GM12878 (cell line): ENCODE data around the gene CLEC16A. TPM values are rescaled to one million over a fixed set of nuclear protein-coding genes. Genes with fewer than 3 reads are reported as not detected.
A peak's percentile ranks its signal among the peaks of the same experiment; 100 is the strongest.

Experiments
- ATAC-seq: fragments of 200-7000 bp; cut with Tn5 transposase; 3 replicates; pipeline ENCODE4 v1.9.1; 2020; ENCODE audit warnings: mild to moderate bottlenecking, moderate library complexity
- BruUV-seq: library from RNA; stranded (reverse); fragments of 400-500 nt; replicated peaks from 2 replicates; lab custom pipeline; 2021; lab: Mats Ljungman, UMichigan
- CTCF ChIA-PET: fragments of 300-600 bp; sonication (Branson Sonifier 250); formaldehyde crosslinking; extraction: SDS; loops from one replicate; lab custom pipeline; 2021; ENCODE audit warnings: inconsistent platforms; lab: Yijun Ruan, JAX
- POLR2A ChIA-PET: fragments of 350-600 bp; formaldehyde crosslinking; extraction: SDS; loops from one replicate; lab custom pipeline; 2021; ENCODE audit warnings: inconsistent platforms; lab: Charles Lee
- RAD21 ChIA-PET: fragments of 300-600 bp; sonication (Branson Sonifier 250); formaldehyde crosslinking; loops from one replicate; lab custom pipeline; 2023; ENCODE audit warnings: antibody characterized with exemption; ENCODE audit not compliant: unreplicated experiment; lab: Charles Lee
- SMC1A ChIA-PET: fragments of 300-600 bp; sonication (Branson Sonifier 250); formaldehyde crosslinking; loops from one replicate; lab custom pipeline; 2023; ENCODE audit not compliant: unreplicated experiment, uncharacterized antibody; lab: Charles Lee
- DNase-seq: peaks from one replicate; pipeline ENCODE4 v3.0.0-alpha.2; 2011; ENCODE audit warnings: low read depth, low spot score
- FAIRE-seq: peaks from 3 replicates; lab custom pipeline; 2011; peaks lifted over from hg19 to GRCh38; lab: Jason Lieb, UNC
- H2AFZ ChIP-seq: 2 replicates; pipeline ENCODE4 v1.6.0; 2011; ENCODE audit warnings: low read depth, low read length, control low read depth; ENCODE audit not compliant: control insufficient read depth
- H3K27ac ChIP-seq: 2 replicates; pipeline ENCODE4 v1.5.1; 2011; ENCODE audit warnings: control low read depth; ENCODE audit not compliant: control insufficient read depth, insufficient read depth
- H3K27me3 ChIP-seq, 2 experiments: replicated peaks in 1 of 2; 2 replicates each; pipeline versions ENCODE4 v1.6.0 to v1.6.1; 2011; ENCODE audit warnings: low read length in 1 of 2; ENCODE audit not compliant: control insufficient read depth in 2 of 2, insufficient read depth in 2 of 2
- H3K36me3 ChIP-seq, 2 experiments: 2 replicates each; pipeline ENCODE4 v1.5.1; 2011; ENCODE audit warnings: low read length in 1 of 2; ENCODE audit not compliant: control insufficient read depth in 2 of 2, insufficient read depth in 2 of 2
- H3K4me1 ChIP-seq: 2 replicates; pipeline ENCODE4 v1.6.1; 2011; ENCODE audit warnings: mild to moderate bottlenecking, low read length, moderate library complexity, mixed read lengths; ENCODE audit not compliant: control insufficient read depth, insufficient read depth
- H3K4me2 ChIP-seq: 2 replicates; pipeline ENCODE4 v1.6.0; 2011; ENCODE audit warnings: control low read depth; ENCODE audit not compliant: control insufficient read depth, insufficient read depth
- H3K4me3 ChIP-seq: fragments of 200-600 bp; sonication (generic); 2 replicates; pipeline ENCODE4 v1.5.1; 2016
- H3K79me2 ChIP-seq: 2 replicates; pipeline ENCODE4 v1.6.0; 2011; ENCODE audit warnings: low read length; ENCODE audit not compliant: control insufficient read depth, insufficient read depth
- H3K9ac ChIP-seq: 2 replicates; pipeline ENCODE4 v1.8.0; 2011; ENCODE audit warnings: low read length, control low read depth, mixed read lengths; ENCODE audit not compliant: control insufficient read depth, insufficient read depth
- H3K9me3 ChIP-seq: replicated peaks from 3 replicates; pipeline ENCODE4 v1.5.1; 2011; ENCODE audit warnings: mild to moderate bottlenecking, low read length; ENCODE audit not compliant: control insufficient read depth, insufficient read depth
- H4K20me1 ChIP-seq: 2 replicates; pipeline ENCODE4 v1.6.0; 2011; ENCODE audit not compliant: control insufficient read depth, insufficient read depth
- BHLHE40 ChIP-seq, 2 experiments: fragments of 450-650 bp in 1 of 2; IDR thresholded peaks; 2 replicates each; pipeline ENCODE4 v1.6.1; 2011 to 2017; ENCODE audit warnings: low read depth in 2 of 2, borderline replicate concordance in 1 of 2, improper control_type of control experiment in 1 of 2, low read length in 1 of 2, mild to moderate bottlenecking in 1 of 2
- CEBPZ ChIP-seq: fragments of 150-350 bp; IDR thresholded peaks from 2 replicates; pipeline ENCODE4 v1.6.1; 2016; ENCODE audit warnings: low read depth, low read length
- CHD1 ChIP-seq: IDR thresholded peaks from 2 replicates; pipeline ENCODE4 v1.6.1; 2012; ENCODE audit warnings: low read depth, low read length, improper control_type of control experiment
- IKZF2 ChIP-seq, 2 experiments: fragments of 450-650 bp; IDR thresholded peaks; 2 replicates each; pipeline ENCODE4 v1.6.1; 2017; ENCODE audit warnings: mild to moderate bottlenecking in 2 of 2, moderate library complexity in 2 of 2
- MEF2A ChIP-seq: IDR thresholded peaks from 2 replicates; pipeline ENCODE4 v1.6.1; 2011; ENCODE audit warnings: low read depth, mild to moderate bottlenecking, low read length, moderate library complexity; ENCODE audit not compliant: insufficient read depth
- MTA3 ChIP-seq: IDR thresholded peaks from 2 replicates; pipeline ENCODE4 v1.6.1; 2012; ENCODE audit warnings: low read length, inconsistent platforms, borderline replicate concordance
- MYC ChIP-seq: IDR thresholded peaks from 2 replicates; pipeline ENCODE4 v1.6.1; 2011; ENCODE audit warnings: mild to moderate bottlenecking, low read length, moderate library complexity, inconsistent platforms; ENCODE audit not compliant: insufficient read depth, insufficient replicate concordance, insufficient read length, severe bottlenecking
- NFXL1 ChIP-seq: fragments of 450-650 bp; IDR thresholded peaks from 2 replicates; pipeline ENCODE4 v1.6.1; 2017; ENCODE audit warnings: antibody characterized with exemption, mild to moderate bottlenecking, borderline replicate concordance
- NFYB ChIP-seq: IDR thresholded peaks from 2 replicates; pipeline ENCODE4 v1.6.1; 2011; ENCODE audit warnings: low read depth, mild to moderate bottlenecking, low read length, improper control_type of control experiment, moderate library complexity; ENCODE audit not compliant: insufficient read depth
- PML ChIP-seq: IDR thresholded peaks from 2 replicates; pipeline ENCODE4 v1.6.1; 2012; ENCODE audit warnings: low read length, inconsistent platforms
- RELA ChIP-seq: fragments of 450-650 bp; IDR thresholded peaks from 2 replicates; pipeline ENCODE4 v1.8.0; 2014; ENCODE audit warnings: borderline replicate concordance; ENCODE audit not compliant: partially characterized antibody
- SRF ChIP-seq, 2 experiments: IDR thresholded peaks; 2 replicates each; pipeline ENCODE4 v1.6.1; 2011; ENCODE audit warnings: low read depth in 2 of 2, low read length in 2 of 2, mild to moderate bottlenecking in 1 of 2, moderate library complexity in 1 of 2
- TCF12 ChIP-seq: IDR thresholded peaks from 2 replicates; pipeline ENCODE4 v1.6.1; 2011; ENCODE audit warnings: low read depth, mild to moderate bottlenecking, low read length
- YY1 ChIP-seq: IDR thresholded peaks from 2 replicates; pipeline ENCODE4 v1.6.1; 2011; ENCODE audit warnings: low read depth, mild to moderate bottlenecking, low read length
- ZBED1 ChIP-seq: IDR thresholded peaks from 2 replicates; pipeline ENCODE4 v1.6.1; 2016; ENCODE audit warnings: borderline replicate concordance
- ZNF24 ChIP-seq: fragments of 450-650 bp; IDR thresholded peaks from 2 replicates; pipeline ENCODE4 v1.6.1; 2017; ENCODE audit warnings: antibody characterized with exemption, mild to moderate bottlenecking
- WGBS: methylation state at CpG from one replicate; pipeline ENCODE4 v1.1.6; 2016; ENCODE audit warnings: low lambda C conversion rate; ENCODE audit not compliant: insufficient replicate concordance, insufficient coverage; ENCODE audit errors: missing lambda C conversion rate; 5-methylcytosine and 5-hydroxymethylcytosine counted together
- in situ Hi-C: fragments of 300-500 bp; cut with MboI; formaldehyde crosslinking; loops from 9 replicates; pipeline ENCODE4 v1.14.3; 2018; ENCODE audit warnings: mixed read lengths
- intact Hi-C: fragments of 100-400 bp; cut with micrococcal nuclease; formaldehyde crosslinking; loops from one replicate; pipeline ENCODE4 v1.14.2; 2022; ENCODE audit not compliant: unreplicated experiment
- polyA plus RNA-seq, 11 experiments: library from polyadenylated mRNA; depleted of rRNA in 4 of 11; unstranded in 6 of 11; stranded (reverse) in 5 of 11; fragments of >200 nt; fragmentation: Nextera tagmentation in 4 of 11; fragmentation: Illumina TruSeq in 1 of 11; extraction: Ambion mirVana in 4 of 11; extraction: Trizol in 1 of 11; gene quantifications; 1 replicate in 1 of 11; 2 replicates in 10 of 11; pipeline versions ENCODE4 v1.2.1 to v1.2.3, GENCODE V29; 2011 to 2016; ENCODE audit warnings: inconsistent platforms in 2 of 11, missing spikeins in 2 of 11, low read depth in 1 of 11
- total RNA-seq, 4 experiments: library from RNA; depleted of rRNA in 3 of 4; stranded (reverse); fragments of >200 nt in 3 of 4; fragmentation: Illumina TruSeq in 1 of 4; extraction: Trizol in 1 of 4; gene quantifications; 2 replicates each; pipeline versions ENCODE4 v1.2.1 to v1.2.3, GENCODE V29; 2013 to 2021
- TF ChIP-seq, protein P1 (sequence below): fragments of 450-650 bp; formaldehyde crosslinking; IDR thresholded peaks from 2 replicates; pipeline ENCODE4 v1.4.0; 2022; ENCODE audit warnings: mild to moderate bottlenecking, moderate library complexity

Gene CLEC16A
- total and polyA plus RNA-seq, 10 of the 15 experiments (the other 5 are each of a cell fraction or from before 2014, with no cell fraction given): 1.5 to 28.8 (median 19.2) TPM

GRCh38 chr16:11100239-11100750 lies 155.9 kb downstream of the CLEC16A start:
- RAD21 ChIA-PET: interaction anchor here (0.6 to 3.3 kb wide), 17 partner anchors 13 to 198 kb away, joined by 3 to 24 read pairs (median 4); no protein-coding TSS in a partner anchor
- FAIRE-seq: peak; percentile 54
- TF ChIP-seq ZNF24 (peak; percentile 89), TCF12 (peak; percentile 52), ZBED1 (0 out of 2 replicates have a peak, but pooled peaks have one; percentile 37), IKZF2 (IDR thresholded peaks at IDR 0.05) (peak; percentile 62 to 78; a peak in 3 of 4 replicates), CEBPZ (no peak), BHLHE40 (IDR thresholded peaks at IDR 0.05; ENCODE audit: borderline replicate concordance in 1 of 2, low read depth in 2 of 2, low read length in 1 of 2) (peak; percentile 50 to 73; a peak in 3 of 4 replicates), NFXL1 (no peak), RELA (no peak), CHD1 (no peak), SRF (IDR thresholded peaks at IDR 0.05; ENCODE audit: low read depth in 2 of 2, low read length in 2 of 2) (no peak), MYC (no peak), PML (no peak), MTA3 (no peak), YY1 (no peak), NFYB (no peak; the same call in 1 of the 2 replicates), MEF2A (no peak)
- TF ChIP-seq, protein P1, sequence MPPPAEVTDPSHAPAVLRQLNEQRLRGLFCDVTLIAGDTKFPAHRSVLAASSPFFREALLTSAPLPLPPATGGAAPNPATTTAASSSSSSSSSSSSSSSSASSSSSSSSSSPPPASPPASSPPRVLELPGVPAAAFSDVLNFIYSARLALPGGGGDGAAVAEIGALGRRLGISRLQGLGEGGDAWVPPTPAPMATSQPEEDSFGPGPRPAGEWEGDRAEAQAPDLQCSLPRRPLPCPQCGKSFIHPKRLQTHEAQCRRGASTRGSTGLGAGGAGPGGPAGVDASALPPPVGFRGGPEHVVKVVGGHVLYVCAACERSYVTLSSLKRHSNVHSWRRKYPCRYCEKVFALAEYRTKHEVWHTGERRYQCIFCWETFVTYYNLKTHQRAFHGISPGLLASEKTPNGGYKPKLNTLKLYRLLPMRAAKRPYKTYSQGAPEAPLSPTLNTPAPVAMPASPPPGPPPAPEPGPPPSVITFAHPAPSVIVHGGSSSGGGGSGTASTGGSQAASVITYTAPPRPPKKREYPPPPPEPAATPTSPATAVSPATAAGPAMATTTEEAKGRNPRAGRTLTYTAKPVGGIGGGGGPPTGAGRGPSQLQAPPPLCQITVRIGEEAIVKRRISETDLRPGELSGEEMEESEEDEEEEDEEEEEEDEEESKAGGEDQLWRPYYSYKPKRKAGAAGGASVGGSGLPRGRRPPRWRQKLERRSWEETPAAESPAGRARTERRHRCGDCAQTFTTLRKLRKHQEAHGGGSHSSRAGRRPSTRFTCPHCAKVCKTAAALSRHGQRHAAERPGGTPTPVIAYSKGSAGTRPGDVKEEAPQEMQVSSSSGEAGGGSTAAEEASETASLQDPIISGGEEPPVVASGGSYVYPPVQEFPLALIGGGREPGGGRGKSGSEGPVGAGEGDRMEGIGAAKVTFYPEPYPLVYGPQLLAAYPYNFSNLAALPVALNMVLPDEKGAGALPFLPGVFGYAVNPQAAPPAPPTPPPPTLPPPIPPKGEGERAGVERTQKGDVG (CRISPR knock-in tag): no peak

More at GRCh38 chr16:11100239-11100750, 155.9 kb downstream of the CLEC16A start:
- DNase-seq (peak; percentile 74), ATAC-seq (peak; percentile 81)
- 2% methylated on average over 6 of the region's 6 CpGs for WGBS
- H3K36me3 ChIP-seq: peaks cover 0 to 3% of the 10 kb centered on the region in 2 experiments; a peak in 1 of 4 replicates
- ChIA-PET SMC1A (interaction anchor here (0.7 to 4.0 kb wide), 26 partner anchors 9 to 199 kb away, joined by 3 to 26 read pairs (median 4); partner anchors contain the start of gene SOCS1), POLR2A (interaction anchor here (0.6 to 1.7 kb wide), 7 partner anchors 10 to 135 kb away, joined by 3 to 10 read pairs (median 4); no protein-coding TSS in a partner anchor), CTCF (interaction anchor here (0.9 to 5.0 kb wide), 16 partner anchors 9 to 198 kb away, joined by 3 to 20 read pairs (median 5); no protein-coding TSS in a partner anchor)
- no TSS peak for BruUV-seq
- H3K4me2 ChIP-seq: peak overlapping the region; percentile 45; the same call in 1 of the 2 replicates
- H3K9ac ChIP-seq: peak overlapping the region; percentile 21; the same call in 1 of the 2 replicates
- H3K27ac ChIP-seq: peak overlapping the region; percentile 84
- no peak overlapping the region for H3K4me3 ChIP-seq
- H4K20me1 ChIP-seq: no peaks in the 10 kb centered on the region
- intact Hi-C loops: loop anchor here (1.0 to 10.0 kb wide), 5 partner anchors 17 to 255 kb away; partner anchors contain the start of gene SOCS1
- H2AFZ ChIP-seq: peak overlapping the region; percentile 55
- no peaks in the 10 kb centered on the region for H3K79me2 ChIP-seq
- H3K9me3 ChIP-seq: no peaks in the 10 kb centered on the region
- no peaks in the 10 kb centered on the region for H3K27me3 ChIP-seq
- in situ Hi-C loops: no loop called here
- peaks cover 51% of the 10 kb centered on the region for H3K4me1 ChIP-seq
